ENCODE measurements around the gene STRN3. TPM values are rescaled to one million over a fixed set of nuclear protein-coding genes. Genes with fewer than 3 reads are reported as not detected.
"Not testable (repeated sequence)": the region's sequence is repeated elsewhere in the genome, so short reads cannot be mapped to it uniquely, and the experiment has no call there.

The STRN3 gene
- total and polyA plus RNA-seq, 7 donors = 28.2 to 154 (median 80.2) TPM

- H3K4me3 ChIP-seq = no peak overlapping the region
- no peak overlapping the region for H3K27ac ChIP-seq
- WGBS, 3 donors = 87 to 92% (median 92%) methylated on average over 10 of the region's 10 CpGs
- no peaks in the 10 kb centered on the region for H3K36me3 ChIP-seq (ENCODE audit: insufficient read depth in 1 of 2, low read depth in 1 of 2)
- TF ChIP-seq CTCF (IDR thresholded peaks at IDR 0.05) = no peak
- intact Hi-C loops (cut with DNase I) = no loop called here
- H3K27me3 ChIP-seq (ENCODE audit: insufficient read depth in 3 of 3, low read length in 2 of 3) = no peaks in the 10 kb centered on the region
- no peaks in the 10 kb centered on the region for H3K4me1 ChIP-seq
- ATAC-seq (peak in 1 of 4 donors; percentile 30), DNase-seq (no peak)
- no peaks in the 10 kb centered on the region for H3K9me3 ChIP-seq
Measured at GRCh38 chr14:31047503-31047902, 21.3 kb upstream of the STRN3 start.

- H3K4me3 ChIP-seq = no peak overlapping the region
- no peaks in the 10 kb centered on the region for H3K9me3 ChIP-seq
- H3K27ac ChIP-seq = no peak overlapping the region
- intact Hi-C loops (cut with DNase I) = no loop called here
- H3K36me3 ChIP-seq (ENCODE audit: insufficient read depth in 1 of 2, low read depth in 1 of 2) = no peaks in the 10 kb centered on the region
- ATAC-seq (no peak), DNase-seq (no peak)
- H3K27me3 ChIP-seq (ENCODE audit: insufficient read depth in 3 of 3, low read length in 2 of 3) = no peaks in the 10 kb centered on the region
- no peak for TF ChIP-seq CTCF (IDR thresholded peaks at IDR 0.05)
- 92 to 95% (median 94%) methylated on average over 7 to 8 of the region's 8 CpGs for WGBS, 3 donors
- H3K4me1 ChIP-seq = no peaks in the 10 kb centered on the region
Measured at GRCh38 chr14:31045501-31046080, 19.4 kb upstream of the STRN3 start.

- Histone ChIP-seq H3K9me3 (no peaks in the 10 kb centered on the region), H3K36me3 (ENCODE audit: insufficient read depth in 1 of 2, low read depth in 1 of 2) (peaks cover 0 to 3% of the 10 kb centered on the region in 2 donors), H3K4me3 (no peak overlapping the region), H3K27ac (no peak overlapping the region), H3K4me1 (no peaks in the 10 kb centered on the region), H3K27me3 (ENCODE audit: insufficient read depth in 3 of 3, low read length in 2 of 3) (no peaks in the 10 kb centered on the region)
- ATAC-seq (no peak), DNase-seq (no peak)
- WGBS, 3 donors = 77 to 92% (median 81%) methylated on average over 3 of the region's 3 CpGs
- intact Hi-C loops (cut with DNase I) = no loop called here
- TF ChIP-seq CTCF (IDR thresholded peaks at IDR 0.05) = no peak
Measured at GRCh38 chr14:31043379-31043778, 17.2 kb upstream of the STRN3 start.

GRCh38 chr14:31042893-31043292, 16.7 kb upstream of the STRN3 start:
- not testable (repeated sequence) for H3K4me1 ChIP-seq

GRCh38 chr14:31042300-31042699, 16.1 kb upstream of the STRN3 start:
- Histone ChIP-seq H3K9me3 (no peaks in the 10 kb centered on the region), H3K27me3 (ENCODE audit: insufficient read depth in 3 of 3, low read length in 2 of 3) (no peaks in the 10 kb centered on the region), H3K27ac (no peak overlapping the region), H3K4me1 (no peaks in the 10 kb centered on the region), H3K36me3 (ENCODE audit: insufficient read depth in 1 of 2, low read depth in 1 of 2) (peaks cover 0 to 3% of the 10 kb centered on the region in 2 donors), H3K4me3 (no peak overlapping the region)
- intact Hi-C loops (cut with DNase I) = no loop called here
- 85 to 96% (median 87%) methylated on average over 1 of the region's 1 CpG for WGBS, 3 donors
- DNase-seq = no peak
- no peak for TF ChIP-seq CTCF (IDR thresholded peaks at IDR 0.05)
- ATAC-seq = no peak

More at GRCh38 chr14:31042893-31043292, 16.7 kb upstream of the STRN3 start:
- intact Hi-C loops (cut with DNase I); H3K27me3 ChIP-seq (ENCODE audit: insufficient read depth in 3 of 3, low read length in 2 of 3); H3K36me3 ChIP-seq (ENCODE audit: insufficient read depth in 1 of 2, low read depth in 1 of 2); H3K4me3 ChIP-seq; ATAC-seq; H3K9me3 ChIP-seq; H3K27ac ChIP-seq; DNase-seq: not testable (repeated sequence)
- WGBS, 3 donors = 89 to 95% (median 93%) methylated on average over 10 of the region's 10 CpGs
